ENCODE data around the gene MYCBPAP. TPM values are rescaled to one million over a fixed set of nuclear protein-coding genes. Genes with fewer than 3 reads are reported as not detected.

Gene MYCBPAP
- total RNA-seq, 1 experiment from 2014 or later = 0.19 TPM

- H3K9me3 Mint-ChIP-seq (ENCODE audit: unreplicated experiment) = no peaks in the 10 kb centered on the region
- H3K27ac Mint-ChIP-seq (ENCODE audit: low read depth, unreplicated experiment) = peak overlapping the region; percentile 68
- ChIA-PET POLR2A (interaction anchor here (1.0 to 5.6 kb wide), 2 partner anchors 23 to 54 kb away, joined by 3 to 59 read pairs; no protein-coding TSS in a partner anchor), CTCF (interaction anchor here (0.6 to 1.9 kb wide), 5 partner anchors 20 to 178 kb away, joined by 3 to 6 read pairs (median 3); no protein-coding TSS in a partner anchor)
- intact Hi-C loops (cut with micrococcal nuclease) = loop anchor here (10.0 kb wide), 1 partner anchor 415 kb away; no protein-coding TSS in a partner anchor
- DNase-seq (ENCODE audit: unreplicated experiment) = peak; percentile 84
- BruUV-seq (replicated peaks) = no TSS peak
- peaks cover 43% of the 10 kb centered on the region for H3K4me1 Mint-ChIP-seq (ENCODE audit: insufficient read depth, unreplicated experiment)
- TF ChIP-seq CTCF (IDR thresholded peaks at IDR 0.05; ENCODE audit: unreplicated experiment) = no peak
- no peaks in the 10 kb centered on the region for H3K27me3 Mint-ChIP-seq (ENCODE audit: insufficient read depth, unreplicated experiment)
- no peak overlapping the region for H3K4me3 Mint-ChIP-seq (ENCODE audit: unreplicated experiment)
- H3K36me3 Mint-ChIP-seq (ENCODE audit: insufficient read depth, unreplicated experiment) = no peaks in the 10 kb centered on the region
Observed at GRCh38 chr17:50539762-50540559, 31.7 kb downstream of the MYCBPAP start.

- no peak for DNase-seq (ENCODE audit: unreplicated experiment)
- H3K27me3 Mint-ChIP-seq (ENCODE audit: insufficient read depth, unreplicated experiment) = no peaks in the 10 kb centered on the region
- H3K9me3 Mint-ChIP-seq (ENCODE audit: unreplicated experiment) = no peaks in the 10 kb centered on the region
- CTCF ChIA-PET = interaction anchor here (0.7 to 1.9 kb wide), 6 partner anchors 57 to 301 kb away, joined by 3 to 6 read pairs (median 6); partner anchors contain the start of gene LRRC59
- no peak for TF ChIP-seq CTCF (IDR thresholded peaks at IDR 0.05; ENCODE audit: unreplicated experiment)
- intact Hi-C loops (cut with micrococcal nuclease) = loop anchor here (10.0 kb wide), 1 partner anchor 414 kb away; no protein-coding TSS in a partner anchor
- BruUV-seq (replicated peaks) = no TSS peak
- no peaks in the 10 kb centered on the region for H3K36me3 Mint-ChIP-seq (ENCODE audit: insufficient read depth, unreplicated experiment)
- POLR2A ChIA-PET = interaction anchor here (0.7 to 5.6 kb wide), 8 partner anchors 22 to 489 kb away, joined by 3 to 59 read pairs (median 8); no protein-coding TSS in a partner anchor
- H3K4me3 Mint-ChIP-seq (ENCODE audit: unreplicated experiment) = no peak overlapping the region
- no peak overlapping the region for H3K27ac Mint-ChIP-seq (ENCODE audit: low read depth, unreplicated experiment)
- peaks cover 37% of the 10 kb centered on the region for H3K4me1 Mint-ChIP-seq (ENCODE audit: insufficient read depth, unreplicated experiment)
Observed at GRCh38 chr17:50540560-50541401, 32.5 kb downstream of the MYCBPAP start.

GRCh38 chr17:50541402-50541715 lies 33.1 kb downstream of the MYCBPAP start:
- Mint-ChIP-seq H3K27me3 (ENCODE audit: insufficient read depth, unreplicated experiment) (no peaks in the 10 kb centered on the region), H3K36me3 (ENCODE audit: insufficient read depth, unreplicated experiment) (no peaks in the 10 kb centered on the region), H3K4me1 (ENCODE audit: insufficient read depth, unreplicated experiment) (peaks cover 36% of the 10 kb centered on the region), H3K9me3 (ENCODE audit: unreplicated experiment) (no peaks in the 10 kb centered on the region), H3K4me3 (ENCODE audit: unreplicated experiment) (peak overlapping the region; percentile 70), H3K27ac (ENCODE audit: low read depth, unreplicated experiment) (no peak overlapping the region)
- intact Hi-C loops (cut with micrococcal nuclease) = loop anchor here (10.0 kb wide), 1 partner anchor 413 kb away; no protein-coding TSS in a partner anchor
- ChIA-PET POLR2A (interaction anchor here (0.7 to 5.6 kb wide), 15 partner anchors 8 to 324 kb away, joined by 3 to 59 read pairs (median 6); no protein-coding TSS in a partner anchor), CTCF (interaction anchor here (0.6 to 2.2 kb wide), 9 partner anchors 38 to 301 kb away, joined by 3 to 11 read pairs (median 5); partner anchors contain the start of gene LRRC59)
- DNase-seq (ENCODE audit: unreplicated experiment) = no peak
- TF ChIP-seq CTCF (IDR thresholded peaks at IDR 0.05; ENCODE audit: unreplicated experiment) = no peak
- BruUV-seq (replicated peaks) = no TSS peak

Data from MCF 10A (cell line).